ENCODE measurements around the gene PRSS21.

PRSS21 gene

DNA sequence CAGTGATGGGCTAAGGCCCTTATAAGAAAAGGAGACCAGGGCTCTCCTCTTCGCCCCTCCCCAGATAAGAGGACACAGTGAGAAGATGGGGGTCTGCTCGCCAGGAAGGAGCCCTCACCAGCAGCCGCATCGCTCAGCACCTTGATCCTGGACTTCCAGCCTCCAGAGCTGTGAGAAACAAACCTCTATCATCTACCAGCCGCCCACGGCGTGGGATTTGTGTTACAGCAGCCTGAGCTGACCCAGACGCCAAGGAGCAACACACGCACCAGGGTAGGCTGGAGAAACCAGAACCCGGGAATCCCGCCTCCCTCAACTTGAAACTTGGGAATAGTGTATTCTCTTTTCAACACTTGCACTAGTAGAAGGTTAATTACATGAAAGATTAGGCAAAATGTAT, 8.9 kb downstream of the PRSS21 start:
- no peak for DNase-seq (ENCODE audit: low read depth)

DNA sequence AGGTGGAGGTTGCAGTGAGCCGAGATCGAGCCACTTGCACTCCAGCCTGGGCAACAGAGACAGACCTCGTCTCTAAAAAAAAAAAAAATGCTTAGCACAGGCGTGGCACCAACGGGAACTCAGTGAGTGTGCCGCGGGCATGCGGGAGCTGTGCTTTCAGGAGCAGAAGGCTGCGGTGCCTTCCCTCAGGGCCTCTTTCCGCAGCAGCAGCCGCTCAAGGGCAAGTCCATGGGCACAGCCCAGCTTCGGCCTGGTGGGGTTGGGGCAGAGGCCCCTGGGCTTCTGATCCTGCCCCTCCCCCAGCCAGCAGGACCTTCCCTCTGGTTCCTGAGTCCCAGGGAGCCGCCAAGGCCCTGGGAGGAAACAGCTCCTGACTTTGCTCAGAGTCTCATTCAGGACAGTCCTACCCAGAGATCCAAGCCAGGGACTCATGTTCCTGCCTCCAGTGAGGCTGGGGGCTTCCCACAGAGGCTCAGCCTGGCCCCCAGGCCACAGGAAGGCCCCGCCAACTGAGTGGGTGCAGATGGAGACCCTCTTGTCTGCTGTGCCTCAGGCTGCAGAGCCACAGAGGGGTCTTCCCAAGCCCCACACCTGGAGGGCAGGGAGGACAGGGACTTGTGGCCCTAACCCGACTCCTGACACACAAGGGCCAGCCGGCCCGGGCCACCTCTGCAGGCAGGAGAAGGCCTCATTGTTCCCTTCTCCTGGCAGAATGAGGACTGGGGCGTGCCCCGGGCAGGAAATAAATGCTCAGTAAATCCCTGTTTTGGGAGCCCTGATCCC, 9.7 kb downstream of the PRSS21 start:
- no peak for DNase-seq (ENCODE audit: low read depth)

DNA sequence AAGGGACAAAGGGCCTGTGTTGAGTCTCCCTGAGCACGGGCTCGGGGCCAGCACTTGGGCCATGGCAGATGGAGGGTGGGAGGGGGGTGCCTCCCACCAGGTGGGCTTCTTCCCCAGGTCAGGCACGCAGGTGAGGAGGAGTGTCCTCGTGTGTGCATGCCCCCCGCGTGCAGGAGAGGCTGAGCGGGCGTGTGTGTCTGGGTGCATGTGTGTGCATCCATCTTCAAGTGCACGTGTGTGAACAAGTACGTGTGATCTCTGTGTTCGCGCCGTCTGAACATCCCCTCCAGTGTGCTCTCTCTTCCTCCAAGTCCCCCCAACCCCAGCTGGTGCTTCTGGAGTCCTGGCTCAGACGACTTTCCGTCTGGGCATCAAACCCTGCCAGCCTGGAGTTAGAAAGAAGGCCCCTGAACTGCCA, 10.3 kb downstream of the PRSS21 start:
- DNase-seq (ENCODE audit: low read depth): no peak

DNA sequence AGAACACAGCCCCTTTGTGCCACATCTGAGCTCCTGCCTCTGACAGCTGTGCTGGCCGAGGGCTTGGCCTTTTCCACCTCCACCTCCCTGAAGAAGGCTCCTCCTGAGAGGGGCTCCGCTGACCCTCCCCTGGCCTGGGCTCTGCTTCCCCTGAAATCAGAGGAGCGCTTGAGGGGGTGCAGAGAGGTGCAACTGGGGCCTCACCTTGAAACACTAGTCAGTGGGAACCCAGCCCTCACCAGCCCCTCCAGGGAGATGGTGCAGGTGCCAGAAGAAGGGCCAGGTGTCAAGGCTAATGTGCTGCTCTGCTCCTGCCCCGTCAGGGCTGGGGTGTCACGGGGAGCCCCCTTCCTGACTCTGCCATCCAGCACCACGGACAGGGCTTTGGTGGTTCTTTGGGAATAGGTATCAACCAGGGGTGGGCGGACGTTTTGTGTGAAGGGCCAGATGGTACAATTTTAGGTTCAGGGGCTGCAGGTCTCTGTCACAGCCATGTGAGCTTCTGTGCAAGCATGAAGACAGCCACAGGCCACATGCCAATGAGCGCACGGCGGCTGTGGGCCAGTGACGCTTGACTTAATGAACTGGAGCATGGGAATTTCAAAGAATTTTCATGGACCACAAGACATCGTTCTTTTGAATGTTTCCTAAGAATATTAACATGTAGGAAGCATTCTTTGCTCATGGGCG, 10.9 kb downstream of the PRSS21 start:
- no peak for DNase-seq (ENCODE audit: low read depth)

DNA sequence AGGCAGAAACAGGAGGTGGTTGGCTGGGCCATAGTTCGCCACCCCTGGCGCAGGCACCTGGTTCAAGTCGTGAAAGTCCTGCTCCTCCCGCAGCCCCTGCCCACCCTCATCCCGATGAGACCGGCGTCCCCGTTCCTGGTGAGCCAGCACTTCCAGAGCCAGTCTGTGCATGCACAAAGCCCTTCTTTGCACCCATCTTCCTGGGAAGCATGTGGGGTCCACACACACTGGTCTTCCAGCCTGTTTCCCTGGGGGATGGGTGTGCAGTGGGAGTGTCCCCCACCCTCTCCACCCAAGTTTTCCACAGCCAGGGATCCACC, 11.4 kb downstream of the PRSS21 start:
- DNase-seq (ENCODE audit: low read depth): no peak

DNA sequence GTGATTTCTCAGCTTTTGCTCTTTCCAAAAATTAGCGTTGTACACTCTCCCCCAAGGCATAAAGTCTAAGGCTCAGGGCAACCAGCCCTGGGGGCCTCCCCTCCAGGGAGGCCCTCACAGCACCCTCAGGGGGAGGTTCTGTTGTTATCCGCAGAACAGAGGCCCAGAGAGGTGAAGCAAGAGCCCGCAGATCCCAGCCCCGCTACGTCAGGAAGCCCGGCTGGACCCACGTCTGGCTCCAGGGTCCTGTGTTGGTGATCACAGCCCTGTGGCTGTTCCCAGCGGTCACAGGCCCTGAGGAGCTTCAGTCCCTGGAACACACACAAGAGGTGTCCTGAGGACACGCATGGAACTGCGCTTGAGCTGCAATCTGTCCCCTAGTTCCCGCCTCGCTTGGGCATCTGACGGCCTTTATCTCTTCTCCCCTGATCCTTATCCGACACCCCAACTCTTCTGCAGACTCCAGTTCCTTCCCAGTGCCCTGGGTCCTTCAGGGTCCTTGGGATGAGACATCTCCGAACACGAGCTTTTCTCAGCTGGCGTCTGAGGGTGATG, 11.9 kb downstream of the PRSS21 start:
- DNase-seq (ENCODE audit: low read depth): no peak

DNA sequence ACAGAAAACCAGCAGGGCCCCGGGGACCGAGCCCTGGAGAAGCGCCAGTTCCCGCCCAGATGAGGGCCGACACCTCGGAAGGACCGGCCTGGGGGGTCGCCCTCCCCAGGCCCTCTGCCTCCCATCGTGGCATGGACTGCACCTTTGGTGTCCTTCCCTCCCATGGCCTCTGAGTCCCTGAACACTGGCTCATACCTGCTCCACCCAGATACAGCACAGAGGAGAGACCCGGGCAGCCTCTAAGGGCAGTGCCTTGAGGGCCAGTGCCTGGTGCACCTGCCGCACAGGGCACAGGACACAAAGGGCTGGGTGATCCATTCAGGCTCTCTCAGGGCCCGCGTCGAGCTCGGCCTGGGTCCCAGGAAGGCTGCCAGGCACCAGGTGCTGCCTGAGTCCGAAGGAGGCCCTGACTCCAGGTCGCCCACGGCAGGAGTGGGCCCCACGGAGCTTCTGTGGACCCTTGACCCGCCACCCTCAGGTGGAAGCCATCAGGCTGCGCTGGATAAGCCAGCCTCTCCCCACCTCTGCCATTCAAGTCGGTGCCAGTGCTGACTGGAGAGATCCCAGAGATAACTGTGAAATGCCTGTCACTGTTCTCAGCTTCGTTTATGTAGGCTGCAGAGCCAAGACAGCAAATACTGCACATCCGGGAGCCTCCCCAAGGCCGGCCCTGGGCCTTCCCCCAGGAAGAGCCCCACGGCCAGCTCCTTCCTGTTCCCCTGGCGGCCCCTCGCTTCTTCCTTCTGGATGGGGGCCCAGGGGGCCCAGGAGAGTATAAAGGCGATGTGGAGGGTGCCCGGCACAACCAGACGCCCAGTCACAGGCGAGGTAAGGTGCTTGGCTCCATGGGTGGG, 12.7 kb downstream of the PRSS21 start, which contains the start of gene ZG16B:
Gene ZG16B, plus strand, starts transcription at position 803 of the 854 bp plus-strand sequence. CDS start 139 bp downstream, outside the sequence.
- DNase-seq (ENCODE audit: low read depth): no peak

DNA sequence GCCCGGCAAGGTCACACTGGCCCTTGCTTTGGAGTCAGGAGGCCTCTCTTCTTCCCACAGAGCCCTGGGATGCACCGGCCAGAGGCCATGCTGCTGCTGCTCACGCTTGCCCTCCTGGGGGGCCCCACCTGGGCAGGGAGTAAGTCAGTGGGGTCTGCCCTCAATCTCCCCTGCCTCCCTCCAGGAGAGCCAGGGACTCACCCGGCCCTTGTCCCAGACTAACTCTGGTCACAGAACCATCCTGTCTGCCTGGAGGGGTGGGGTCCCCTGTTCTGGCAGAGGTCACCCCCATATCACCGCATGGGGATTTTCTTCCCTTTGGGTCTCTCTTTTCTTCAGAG, 13.3 kb downstream of the PRSS21 start:
- DNase-seq (ENCODE audit: low read depth): no peak

DNA sequence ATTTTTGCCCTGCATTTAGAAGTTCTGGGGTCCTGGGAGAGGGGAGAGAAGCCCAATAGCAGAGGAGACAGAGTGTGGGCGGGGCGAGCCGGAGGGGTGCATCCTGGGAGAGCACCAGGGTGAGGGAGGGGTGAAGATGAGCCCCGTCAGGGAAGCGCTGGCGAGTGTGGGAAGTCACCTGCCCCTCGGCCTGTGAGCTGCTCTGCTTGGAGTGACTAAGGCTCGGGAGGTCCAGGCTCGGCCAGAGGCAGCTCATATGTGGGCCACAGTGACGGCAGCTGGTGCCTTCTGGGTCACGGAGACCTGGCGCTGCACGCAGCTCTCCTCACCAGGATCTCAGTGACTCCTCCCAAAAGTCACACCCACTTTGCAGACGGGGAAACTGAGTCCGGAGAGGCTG, 14.2 kb downstream of the PRSS21 start:
- DNase-seq (ENCODE audit: low read depth): no peak

DNA sequence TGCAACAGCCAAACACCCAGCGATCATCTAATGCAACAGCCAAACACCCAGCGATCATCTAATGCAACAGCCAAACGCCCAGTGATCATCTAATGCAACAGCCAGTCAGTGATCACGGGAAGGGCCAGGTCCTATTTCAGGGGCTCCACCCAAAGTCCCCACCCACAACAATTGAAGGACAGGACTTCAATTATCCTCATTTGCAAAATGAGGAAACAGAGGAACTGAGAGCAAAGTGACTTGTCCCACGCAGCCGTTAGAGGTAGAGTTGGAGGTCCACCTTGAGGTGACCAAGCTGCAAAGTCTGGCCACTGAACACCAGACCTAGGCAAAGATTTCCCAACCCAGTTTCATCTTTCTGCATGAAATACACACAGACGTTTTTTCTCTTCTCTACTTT, 16.7 kb downstream of the PRSS21 start:
- no peak for DNase-seq (ENCODE audit: low read depth)

DNA sequence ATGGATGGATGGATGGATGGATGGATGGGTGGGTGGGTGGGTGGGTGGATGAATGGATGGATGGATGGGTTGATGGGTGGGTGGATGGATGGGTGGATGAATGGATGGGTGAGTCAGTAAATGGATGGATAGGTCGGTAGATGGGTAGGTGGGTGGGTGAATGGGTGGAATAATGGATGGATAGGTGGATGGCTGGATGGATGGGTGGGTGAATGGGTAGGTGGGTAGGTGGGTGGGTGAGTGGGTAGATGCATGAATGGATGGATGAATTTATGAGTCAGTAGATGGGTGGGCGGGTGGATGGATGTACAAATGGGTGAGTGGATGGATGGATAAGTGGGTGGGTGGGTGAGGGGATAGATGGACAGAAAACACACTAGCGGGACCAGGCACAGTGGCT, 17.9 kb downstream of the PRSS21 start:
- no peak for DNase-seq (ENCODE audit: low read depth)

DNA sequence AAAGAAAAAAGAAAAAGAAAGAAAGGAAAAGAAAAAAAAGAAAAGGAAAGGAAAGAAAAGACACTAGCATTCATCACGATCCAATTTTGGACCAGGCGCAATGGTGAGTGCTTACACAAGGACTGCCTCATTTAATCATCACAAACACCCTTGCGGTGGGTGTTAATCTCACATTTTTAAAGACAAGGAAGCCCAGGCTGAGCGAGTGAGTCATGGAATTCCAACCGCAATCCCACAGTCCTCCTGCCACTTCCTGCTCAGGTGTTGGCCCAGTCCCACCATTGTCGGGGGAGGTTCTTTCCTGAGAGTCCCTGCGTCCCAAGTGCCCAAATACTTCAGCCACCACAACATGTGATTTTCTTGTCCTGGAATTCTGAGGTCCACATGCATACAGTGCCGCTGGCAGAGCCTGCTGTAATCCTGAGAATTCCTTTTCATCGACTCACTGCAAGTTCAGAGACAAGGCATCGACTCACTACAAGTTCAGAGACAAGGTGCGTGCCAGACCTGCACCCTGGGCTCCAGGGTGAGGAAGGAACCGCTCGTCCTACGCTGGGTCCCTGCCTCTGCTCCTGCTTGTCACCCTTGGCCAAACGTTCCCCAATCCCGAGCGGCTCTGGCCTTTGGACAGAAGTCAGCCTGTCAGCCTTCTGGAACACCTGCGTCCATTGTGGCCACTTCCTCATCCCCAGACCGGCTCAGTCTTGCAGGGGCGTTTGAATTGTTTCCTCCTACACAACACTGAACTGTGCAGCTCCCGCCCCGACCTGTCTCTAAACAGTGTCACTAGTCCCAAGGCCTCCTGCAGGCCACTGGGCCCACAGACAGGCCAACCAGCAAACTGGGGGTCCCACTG, 18.8 kb downstream of the PRSS21 start:
- DNase-seq (ENCODE audit: low read depth): peak; percentile 94

DNA sequence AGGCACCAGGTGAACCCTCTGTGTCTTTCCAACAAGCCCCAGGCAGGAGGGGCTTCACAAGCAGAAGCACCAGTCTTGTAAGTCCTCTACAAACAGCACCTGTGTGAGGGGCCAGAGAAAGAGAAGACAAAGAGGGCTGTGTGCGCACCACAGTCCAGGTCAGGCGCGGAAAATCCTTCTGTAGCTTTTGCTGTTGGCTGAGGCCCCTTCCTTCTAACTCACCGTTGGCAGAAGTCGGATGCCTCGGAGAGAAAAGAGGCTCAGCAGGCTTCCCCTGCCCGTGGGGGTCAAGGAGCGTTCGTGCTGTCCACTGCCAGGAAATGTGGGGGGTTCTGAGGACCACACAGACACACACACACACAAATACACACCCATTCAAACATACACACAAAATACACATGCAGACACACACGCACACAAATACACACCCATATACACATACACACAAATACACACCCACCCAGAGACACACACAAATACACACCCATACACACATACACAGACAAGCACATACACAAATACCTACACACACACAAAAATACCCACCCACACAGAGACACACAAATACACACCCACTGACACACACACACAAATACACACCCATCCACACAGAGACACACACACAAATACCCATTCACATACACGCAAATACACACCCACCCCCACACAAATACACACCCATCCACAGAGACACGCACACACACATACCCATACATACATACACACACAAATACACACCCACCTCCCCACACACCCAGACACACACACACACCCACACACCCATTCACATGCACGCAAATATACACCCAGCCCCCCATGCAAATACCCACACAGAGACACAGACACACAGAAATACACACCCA, 19.8 kb downstream of the PRSS21 start:
- DNase-seq (ENCODE audit: low read depth): peak; percentile 25

DNA sequence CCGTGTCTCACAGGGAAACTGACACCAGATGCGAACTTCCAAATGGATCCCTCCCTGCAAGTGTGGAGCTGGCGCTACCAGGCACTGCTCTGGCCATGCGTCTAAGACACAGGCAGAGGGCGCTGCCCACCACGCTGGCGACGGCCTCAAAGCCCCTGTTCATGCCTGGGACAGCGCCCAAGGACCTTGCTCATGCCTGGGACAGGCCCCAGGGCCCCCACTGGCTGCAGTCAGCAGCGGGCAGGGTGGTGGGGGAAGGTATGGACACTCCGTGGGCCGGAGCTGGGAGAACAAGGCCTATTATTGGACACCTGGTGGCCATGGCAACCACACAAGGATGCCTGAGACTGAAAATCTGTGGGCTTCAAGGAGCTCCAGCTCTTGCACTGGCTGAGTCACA, 21.9 kb downstream of the PRSS21 start:
- DNase-seq (ENCODE audit: low read depth): peak; percentile 85

DNA sequence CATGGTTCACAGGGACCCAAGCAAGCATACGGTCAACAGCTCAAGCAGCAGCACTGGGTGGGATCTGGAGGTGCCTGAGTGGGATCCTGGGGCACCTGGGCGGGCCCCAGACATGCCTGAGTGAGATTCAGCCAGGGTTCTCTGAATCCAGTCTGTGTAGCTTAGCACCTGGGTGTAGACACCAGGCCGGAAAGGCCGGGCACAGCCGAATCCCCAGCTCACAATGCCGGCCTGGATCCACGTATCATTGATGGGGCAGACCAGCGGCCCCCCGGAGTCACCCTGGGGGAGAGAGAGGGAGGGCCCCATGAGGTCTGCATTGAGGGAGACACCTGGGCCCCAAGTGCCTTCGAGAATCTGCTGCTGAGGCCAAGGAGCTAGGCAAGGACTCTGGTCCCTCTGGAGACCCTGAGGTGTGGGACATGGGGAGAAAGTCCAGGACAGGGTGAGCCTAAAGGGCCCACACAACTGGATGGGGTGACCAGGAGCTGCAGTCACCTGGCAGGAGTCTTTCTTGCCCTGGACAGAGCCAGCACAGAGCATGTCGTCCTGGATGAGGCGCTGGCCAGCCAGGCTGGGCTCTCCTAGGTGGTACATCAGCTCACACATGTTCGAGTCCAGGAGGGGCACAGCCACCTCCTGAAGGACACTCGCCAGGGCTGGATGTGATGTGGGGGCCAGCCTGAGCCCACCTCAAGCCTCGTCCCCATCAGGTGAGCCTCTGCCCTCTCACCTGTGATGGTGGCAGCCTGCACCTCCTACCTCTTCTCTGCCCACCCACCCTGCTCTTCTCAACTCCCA, 22.8 kb downstream of the PRSS21 start:
- DNase-seq (ENCODE audit: low read depth): no peak

DNA sequence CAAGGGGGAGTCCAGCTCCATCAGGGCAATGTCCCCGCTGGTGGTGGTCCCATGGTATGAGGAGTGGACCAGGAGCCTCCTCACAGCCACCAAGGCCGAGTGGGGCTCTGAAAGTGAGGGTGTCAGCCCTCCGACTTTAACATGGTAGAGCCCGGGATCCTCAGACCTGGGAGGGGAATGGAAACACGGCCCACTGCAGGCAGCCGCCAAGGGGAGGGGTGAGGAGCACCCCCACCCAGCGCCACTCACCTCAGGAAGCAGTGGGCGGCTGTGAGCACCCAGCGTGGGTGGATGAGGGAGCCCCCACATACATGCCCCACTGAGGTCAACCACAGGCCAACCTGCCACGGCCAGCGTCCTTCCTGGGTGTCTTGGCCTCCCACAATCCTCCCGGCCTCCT, 23.9 kb downstream of the PRSS21 start:
- DNase-seq (ENCODE audit: low read depth): no peak

DNA sequence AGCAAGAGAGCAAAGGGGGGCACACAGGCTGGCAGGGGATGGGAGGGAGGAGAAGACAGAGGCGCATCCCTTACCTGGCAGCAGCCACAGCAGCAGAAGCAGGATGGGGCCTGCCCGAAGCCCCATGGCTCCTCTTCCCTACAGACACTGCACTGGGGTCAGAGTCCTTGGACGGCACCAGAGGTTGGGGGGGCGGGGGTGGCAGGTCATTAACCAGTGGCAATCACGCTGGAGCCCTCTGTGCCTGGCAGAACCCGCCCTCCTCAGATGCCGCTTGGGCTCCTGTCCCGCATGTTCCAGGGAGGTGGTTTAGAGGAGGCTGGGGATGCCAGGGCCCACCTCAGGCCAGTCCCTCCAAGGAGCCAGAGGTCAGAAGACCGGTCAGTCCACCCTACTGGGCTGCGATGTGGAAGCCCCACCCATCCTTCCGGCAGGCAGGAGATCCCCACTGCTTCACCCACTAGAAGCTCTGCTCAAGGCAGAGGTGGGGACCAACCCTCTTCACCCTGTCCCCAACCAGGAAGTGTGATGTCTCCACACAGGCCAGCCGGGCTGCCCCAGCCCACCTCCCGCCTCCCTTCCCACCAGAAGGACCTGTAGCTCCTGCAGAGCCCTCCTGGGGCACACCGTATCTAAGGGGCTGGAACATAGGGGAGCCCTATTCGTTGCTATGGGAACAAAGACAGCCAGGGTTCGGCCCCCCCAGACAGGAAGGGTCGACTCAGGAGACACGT, 24.7 kb downstream of the PRSS21 start:
- no peak for DNase-seq (ENCODE audit: low read depth)

DNA sequence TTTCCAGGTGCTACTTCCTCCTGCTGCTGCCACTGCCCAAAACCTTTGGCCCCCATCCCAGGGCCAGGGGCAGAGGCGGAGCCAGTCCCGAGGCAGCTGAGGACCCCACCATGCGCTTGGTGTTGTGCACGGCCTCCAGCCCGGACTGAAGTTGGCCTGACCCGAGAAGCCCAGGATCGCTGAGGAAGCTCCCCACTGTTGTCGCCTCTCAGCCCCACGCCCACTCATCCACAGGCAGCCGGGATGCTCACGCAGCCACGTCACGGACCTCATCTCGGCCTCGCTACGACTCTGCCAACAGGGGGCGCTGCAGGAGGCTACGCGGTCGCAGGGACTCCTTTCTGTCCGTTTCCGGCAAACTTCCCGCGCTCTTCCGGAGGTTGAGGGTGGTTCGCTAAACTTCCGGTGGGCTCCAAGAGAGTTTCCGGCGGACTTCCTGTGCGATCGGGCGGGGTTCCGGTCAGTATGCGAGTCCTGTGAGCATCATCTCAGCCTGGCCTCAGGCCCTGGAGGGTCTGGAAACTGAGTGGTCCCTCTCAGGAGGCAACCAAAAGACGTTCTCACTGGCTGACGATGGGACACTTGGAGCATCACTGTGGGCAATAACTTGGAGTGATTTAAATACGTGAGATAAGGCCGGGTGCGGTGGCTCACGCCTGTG, 25.4 kb downstream of the PRSS21 start:
- peak; percentile 24 for DNase-seq (ENCODE audit: low read depth)

DNA sequence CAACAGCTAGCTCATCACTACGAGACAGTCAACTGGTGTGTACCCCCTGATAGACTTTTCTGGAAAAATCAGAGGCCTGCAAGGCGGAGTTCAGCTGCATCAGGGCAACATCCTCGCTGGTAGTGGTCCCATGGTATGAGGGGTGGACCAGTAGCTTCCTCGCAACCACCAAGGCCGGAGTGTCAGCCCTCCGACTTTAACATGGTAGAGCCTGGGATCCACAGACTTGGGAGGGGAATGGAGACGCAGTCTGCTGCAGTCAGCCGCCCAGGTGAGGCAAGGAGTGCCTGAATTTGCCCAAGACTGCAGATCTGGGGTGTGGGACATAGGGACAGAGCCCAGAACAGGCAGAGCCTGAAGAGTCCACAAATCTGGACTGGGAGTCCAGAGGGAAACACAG, 26.5 kb downstream of the PRSS21 start:
- DNase-seq (ENCODE audit: low read depth): no peak

All from ELR (cell line).